Caco-2 (cell line): ENCODE results near the gene USP46. TPM values are rescaled to one million over a fixed set of nuclear protein-coding genes. Genes with fewer than 3 reads are reported as not detected.

Source experiments
- BruUV-seq: library from RNA; stranded (reverse); fragments of 400-500 nt; replicated peaks from 2 replicates; lab custom pipeline; 2021; lab: Mats Ljungman, UMichigan
- CTCF ChIA-PET: fragments of 300-600 bp; sonication (Branson Sonifier 250); formaldehyde crosslinking; loops from one replicate; lab custom pipeline; 2022; ENCODE audit warnings: antibody characterized with exemption; lab: Charles Lee
- POLR2A ChIA-PET: fragments of 300-600 bp; sonication (Branson Sonifier 250); formaldehyde crosslinking; loops from one replicate; lab custom pipeline; 2022; ENCODE audit warnings: antibody characterized with exemption; lab: Charles Lee
- DNase-seq, 2 experiments: peaks; one replicate each; pipeline versions ENCODE4 v3.0.0 to v3.0.0-alpha.2; 2020 to 2022
- H3K27me3 ChIP-seq: replicated peaks from 2 replicates; pipeline ENCODE4 v1.6.0; 2011; ENCODE audit warnings: low read length; ENCODE audit not compliant: control insufficient read depth, insufficient read depth
- H3K36me3 ChIP-seq: 2 replicates; pipeline ENCODE4 v1.5.1; 2011; ENCODE audit warnings: low read length; ENCODE audit not compliant: control insufficient read depth, insufficient read depth
- H3K4me1 ChIP-seq: fragments of 250-450 bp; sonication (Bioruptor Pico); 2 replicates; pipeline ENCODE4 v1.5.1; 2020; ENCODE audit warnings: mild to moderate bottlenecking
- H3K4me3 ChIP-seq: 2 replicates; pipeline ENCODE4 v1.5.1; 2011; ENCODE audit warnings: low read depth, mild to moderate bottlenecking, control low read depth, low read length
- H3K9me3 ChIP-seq: fragments of 250-450 bp; sonication (Bioruptor Pico); 2 replicates; pipeline ENCODE4 v1.5.1; 2020; ENCODE audit warnings: mild to moderate bottlenecking, moderate library complexity
- H3K27ac Mint-ChIP-seq: one replicate; pipeline ENCODE4 v1.8.0; 2022; ENCODE audit warnings: mixed read lengths; ENCODE audit not compliant: unreplicated experiment
- H3K27me3 Mint-ChIP-seq: one replicate; pipeline ENCODE4 v1.8.0; 2022; ENCODE audit warnings: mixed read lengths; ENCODE audit not compliant: insufficient read depth, unreplicated experiment
- H3K36me3 Mint-ChIP-seq: one replicate; pipeline ENCODE4 v1.8.0; 2022; ENCODE audit warnings: mild to moderate bottlenecking, mixed read lengths; ENCODE audit not compliant: insufficient read depth, unreplicated experiment
- H3K4me1 Mint-ChIP-seq: one replicate; pipeline ENCODE4 v1.8.0; 2022; ENCODE audit warnings: low read depth, mixed read lengths; ENCODE audit not compliant: unreplicated experiment
- H3K4me3 Mint-ChIP-seq: one replicate; pipeline ENCODE4 v1.8.0; 2022; ENCODE audit warnings: mild to moderate bottlenecking, moderate library complexity, mixed read lengths; ENCODE audit not compliant: unreplicated experiment
- H3K9me3 Mint-ChIP-seq: one replicate; pipeline ENCODE4 v1.8.0; 2022; ENCODE audit warnings: mixed read lengths; ENCODE audit not compliant: unreplicated experiment
- intact Hi-C: fragments of 100-400 bp; cut with micrococcal nuclease; formaldehyde crosslinking; loops from one replicate; pipeline ENCODE4 v1.10.0; 2022; ENCODE audit not compliant: unreplicated experiment
- total RNA-seq: library from RNA; stranded (reverse); gene quantifications from 2 replicates; pipeline ENCODE4 v1.2.3, GENCODE V29; 2022
- TF ChIP-seq, protein P1 (sequence below), 2 experiments: fragments of 200-600 bp in 1 of 2; IDR thresholded peaks; 1 replicate in 1 of 2; 2 replicates in 1 of 2; pipeline versions ENCODE4 v1.5.1 to v1.8.0; 2011 to 2022; ENCODE audit warnings: antibody characterized with exemption in 1 of 2, control low read depth in 1 of 2, inconsistent platforms in 1 of 2, low read depth in 1 of 2, low read length in 1 of 2, mild to moderate bottlenecking in 1 of 2, moderate library complexity in 1 of 2; ENCODE audit not compliant: insufficient read depth in 1 of 2, severe bottlenecking in 1 of 2, unreplicated experiment in 1 of 2

Gene USP46
- total RNA-seq, 1 experiment from 2014 or later: 32.2 TPM

DNA sequence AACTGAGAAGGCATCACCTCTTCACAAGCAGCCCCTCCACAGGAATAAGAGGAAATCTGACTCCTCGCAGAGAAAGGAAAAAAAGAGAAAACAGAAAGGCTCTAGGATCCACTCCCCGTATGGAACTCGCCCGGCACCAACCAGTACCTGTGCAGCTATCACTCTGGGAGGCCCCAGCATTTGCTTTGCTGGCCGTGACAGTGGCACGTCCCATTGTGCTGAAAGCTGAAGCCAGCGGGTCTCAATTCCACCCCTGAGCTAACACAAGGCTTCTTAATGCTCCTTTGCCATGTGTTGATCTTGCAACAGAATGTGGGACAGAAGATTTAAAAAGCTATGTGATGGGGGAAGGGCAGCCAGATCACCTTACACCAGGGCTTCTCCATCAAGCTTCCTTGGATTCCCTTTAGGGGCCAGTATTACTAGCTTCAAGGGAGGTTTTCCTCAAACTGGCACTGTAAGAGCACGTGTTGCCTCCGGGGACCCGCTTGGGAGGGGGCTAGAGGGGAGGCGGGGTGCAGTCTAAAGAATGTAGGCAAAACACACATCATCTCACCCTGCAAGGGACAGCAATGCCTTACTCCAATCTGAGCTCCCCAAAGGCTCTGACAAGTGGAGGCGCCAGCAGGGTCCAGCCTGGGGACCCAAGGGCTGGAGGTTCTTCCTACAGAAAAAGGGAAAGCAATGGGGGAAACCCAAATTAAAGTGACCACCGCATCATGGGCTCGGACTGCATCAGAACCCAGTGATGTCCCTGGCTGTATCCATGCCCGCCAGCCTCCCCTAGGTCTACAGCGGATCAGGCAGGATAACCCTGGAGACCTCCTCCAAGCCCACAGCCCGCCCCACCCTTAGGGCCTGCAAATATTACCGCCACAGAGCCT is 1.2 kb downstream of the USP46 start:
- Mint-ChIP-seq H3K36me3 (peaks cover 13% of the 10 kb centered on the region), H3K4me1 (peaks cover 36% of the 10 kb centered on the region), H3K27ac (no peak overlapping the region), H3K27me3 (no peaks in the 10 kb centered on the region), H3K4me3 (peak overlapping the region; percentile 84), H3K9me3 (peaks cover 19% of the 10 kb centered on the region)
- Histone ChIP-seq H3K4me1 (peaks cover 16% of the 10 kb centered on the region; the same call in 1 of the 2 replicates), H3K4me3 (peak overlapping the region; percentile 77), H3K9me3 (peaks cover 3% of the 10 kb centered on the region; the same call in 1 of the 2 replicates), H3K36me3 (no peaks in the 10 kb centered on the region), H3K27me3 (no peaks in the 10 kb centered on the region)
- peak in 1 of 2 experiments; percentile 18 for DNase-seq
- intact Hi-C loops: loop anchor here (5.0 kb wide), 2 partner anchors 41 to 324 kb away; no protein-coding TSS in a partner anchor
- POLR2A ChIA-PET: interaction anchor here (0.5 to 3.2 kb wide), 3 partner anchors 10 to 64 kb away, joined by 6 to 28 read pairs (median 8); no protein-coding TSS in a partner anchor
- TSS peak; percentile 7 for BruUV-seq
- CTCF ChIA-PET: interaction anchor here (0.6 kb wide), 1 partner anchor 169 kb away, joined by 3 read pairs; no protein-coding TSS in a partner anchor
- TF ChIP-seq, protein P1, sequence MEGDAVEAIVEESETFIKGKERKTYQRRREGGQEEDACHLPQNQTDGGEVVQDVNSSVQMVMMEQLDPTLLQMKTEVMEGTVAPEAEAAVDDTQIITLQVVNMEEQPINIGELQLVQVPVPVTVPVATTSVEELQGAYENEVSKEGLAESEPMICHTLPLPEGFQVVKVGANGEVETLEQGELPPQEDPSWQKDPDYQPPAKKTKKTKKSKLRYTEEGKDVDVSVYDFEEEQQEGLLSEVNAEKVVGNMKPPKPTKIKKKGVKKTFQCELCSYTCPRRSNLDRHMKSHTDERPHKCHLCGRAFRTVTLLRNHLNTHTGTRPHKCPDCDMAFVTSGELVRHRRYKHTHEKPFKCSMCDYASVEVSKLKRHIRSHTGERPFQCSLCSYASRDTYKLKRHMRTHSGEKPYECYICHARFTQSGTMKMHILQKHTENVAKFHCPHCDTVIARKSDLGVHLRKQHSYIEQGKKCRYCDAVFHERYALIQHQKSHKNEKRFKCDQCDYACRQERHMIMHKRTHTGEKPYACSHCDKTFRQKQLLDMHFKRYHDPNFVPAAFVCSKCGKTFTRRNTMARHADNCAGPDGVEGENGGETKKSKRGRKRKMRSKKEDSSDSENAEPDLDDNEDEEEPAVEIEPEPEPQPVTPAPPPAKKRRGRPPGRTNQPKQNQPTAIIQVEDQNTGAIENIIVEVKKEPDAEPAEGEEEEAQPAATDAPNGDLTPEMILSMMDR (IDR thresholded peaks at IDR 0.05; ENCODE audit: insufficient read depth in 1 of 2, low read depth in 1 of 2, low read length in 1 of 2, severe bottlenecking in 1 of 2, unreplicated experiment in 1 of 2): no peak

DNA sequence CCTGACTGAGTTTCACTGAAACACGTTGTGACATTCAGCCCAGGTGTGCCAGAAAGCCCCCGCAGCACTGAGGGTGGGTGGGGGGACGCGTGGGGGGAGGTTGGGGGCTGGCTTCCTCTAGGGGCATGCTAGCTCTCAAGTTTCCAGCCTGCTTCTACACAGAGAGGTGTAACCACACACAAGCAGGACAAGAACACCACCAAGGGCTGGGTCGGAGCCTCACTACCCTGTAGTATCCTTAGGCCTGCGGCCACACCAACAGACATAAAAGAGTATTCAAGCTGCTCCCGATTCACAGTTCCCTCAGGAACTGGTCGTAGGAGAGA is 1.8 kb downstream of the USP46 start:
- no peaks in the 10 kb centered on the region for H3K9me3 ChIP-seq
- no peak overlapping the region for H3K4me3 ChIP-seq
- H3K36me3 ChIP-seq: no peaks in the 10 kb centered on the region
- Mint-ChIP-seq H3K4me1 (peaks cover 33% of the 10 kb centered on the region), H3K27me3 (no peaks in the 10 kb centered on the region), H3K27ac (no peak overlapping the region), H3K9me3 (peaks cover 13% of the 10 kb centered on the region), H3K36me3 (peaks cover 13% of the 10 kb centered on the region), H3K4me3 (peak overlapping the region; percentile 84)
- ChIA-PET POLR2A (interaction anchor here (1.1 to 3.2 kb wide), 2 partner anchors 55 to 65 kb away, joined by 6 to 28 read pairs; no protein-coding TSS in a partner anchor), CTCF (no interaction called here)
- TF ChIP-seq, protein P1 (IDR thresholded peaks at IDR 0.05; ENCODE audit: insufficient read depth in 1 of 2, low read depth in 1 of 2, low read length in 1 of 2, severe bottlenecking in 1 of 2, unreplicated experiment in 1 of 2): no peak
- no peaks in the 10 kb centered on the region for H3K27me3 ChIP-seq
- peaks cover 16% of the 10 kb centered on the region; the same call in 1 of the 2 replicates for H3K4me1 ChIP-seq
- BruUV-seq: no TSS peak
- DNase-seq: no peak
- intact Hi-C loops: loop anchor here (5.0 kb wide), 2 partner anchors 40 to 325 kb away; no protein-coding TSS in a partner anchor

- no TSS peak for BruUV-seq
- Mint-ChIP-seq H3K27ac (no peak overlapping the region), H3K36me3 (peaks cover 8% of the 10 kb centered on the region), H3K4me3 (no peak overlapping the region), H3K9me3 (no peaks in the 10 kb centered on the region), H3K27me3 (no peaks in the 10 kb centered on the region), H3K4me1 (peaks cover 22% of the 10 kb centered on the region)
- ChIA-PET POLR2A (interaction anchor here (0.6 to 1.2 kb wide), 2 partner anchors 56 to 1134 kb away, joined by 3 to 4 read pairs; no protein-coding TSS in a partner anchor), CTCF (no interaction called here)
- TF ChIP-seq, protein P1 (IDR thresholded peaks at IDR 0.05; ENCODE audit: insufficient read depth in 1 of 2, low read depth in 1 of 2, low read length in 1 of 2, severe bottlenecking in 1 of 2, unreplicated experiment in 1 of 2): no peak
- Histone ChIP-seq H3K27me3 (no peaks in the 10 kb centered on the region), H3K9me3 (no peaks in the 10 kb centered on the region), H3K4me3 (no peak overlapping the region), H3K4me1 (peaks cover 13% of the 10 kb centered on the region; the same call in 1 of the 2 replicates), H3K36me3 (no peaks in the 10 kb centered on the region)
- intact Hi-C loops: loop anchor here (5.0 kb wide), 2 partner anchors 38 to 327 kb away; no protein-coding TSS in a partner anchor
- DNase-seq: peak in 1 of 2 experiments; percentile 4
Measured at GRCh38 chr4:52655506-52655905, 3.6 kb downstream of the USP46 start.
